Omental fat pad (tissue), 4 donors: ENCODE data around the gene ZNF213. TPM values are rescaled to one million over a fixed set of nuclear protein-coding genes. Genes with fewer than 3 reads are reported as not detected.

Source experiments
- ATAC-seq: fragments of 150-250 bp; one replicate; pipeline ENCODE4 v1.9.1; 2016; ENCODE audit warnings: mild to moderate bottlenecking, moderate library complexity; ENCODE audit not compliant: low FRiP score
- DNase-seq: peaks from one replicate; pipeline ENCODE4 v3.0.0-alpha.2; 2019; ENCODE audit warnings: low spot score
- total RNA-seq, 4 donors: library from RNA; depleted of rRNA; stranded (reverse); fragments of >200 nt; gene quantifications; one replicate each; pipeline ENCODE4 v1.1.0, GENCODE V29; 2016
- TF ChIP-seq, protein P1 (sequence below), 3 donors: fragments of 450-650 bp; IDR thresholded peaks; one replicate each; pipeline ENCODE4 v1.5.1; 2016 to 2017; ENCODE audit warnings: antibody characterized with exemption in 3 of 3, mild to moderate bottlenecking in 3 of 3, moderate library complexity in 2 of 3

Gene ZNF213
- total RNA-seq, 4 donors from 2014 or later: 1.8 to 4.1 (median 3.6) TPM

DNA sequence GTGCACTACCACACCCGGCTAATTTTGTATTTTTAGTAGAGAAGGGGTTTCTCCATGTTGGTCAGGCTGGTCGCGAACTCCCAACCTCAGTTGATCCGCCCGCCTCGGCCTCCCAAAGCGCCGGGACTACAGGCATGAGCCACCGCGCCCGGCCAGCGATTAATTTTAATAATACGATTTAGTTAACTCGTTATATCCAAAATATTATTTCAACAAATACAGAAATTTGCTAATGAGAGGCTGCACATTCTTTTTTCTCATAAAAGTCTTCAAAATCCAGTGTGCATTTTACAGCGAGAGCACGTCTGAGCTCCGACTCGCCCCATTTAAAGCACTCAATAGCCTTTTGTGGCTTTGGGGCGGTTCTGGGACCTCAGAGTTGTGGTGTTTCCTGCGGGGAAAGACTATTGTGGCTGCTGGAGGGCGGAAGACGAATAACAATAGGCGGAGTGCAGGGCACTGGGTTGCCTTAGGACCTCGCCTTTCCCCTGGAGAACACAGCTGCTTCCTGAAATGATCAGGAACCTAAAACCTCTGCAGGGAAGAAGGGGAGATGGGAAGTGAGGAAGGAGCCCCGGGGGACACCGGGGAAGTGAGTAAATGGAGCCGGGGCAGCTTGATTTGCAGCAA, 32.9 kb upstream of the ZNF213 start:
- ATAC-seq (no peak), DNase-seq (no peak)
- TF ChIP-seq, protein P1, sequence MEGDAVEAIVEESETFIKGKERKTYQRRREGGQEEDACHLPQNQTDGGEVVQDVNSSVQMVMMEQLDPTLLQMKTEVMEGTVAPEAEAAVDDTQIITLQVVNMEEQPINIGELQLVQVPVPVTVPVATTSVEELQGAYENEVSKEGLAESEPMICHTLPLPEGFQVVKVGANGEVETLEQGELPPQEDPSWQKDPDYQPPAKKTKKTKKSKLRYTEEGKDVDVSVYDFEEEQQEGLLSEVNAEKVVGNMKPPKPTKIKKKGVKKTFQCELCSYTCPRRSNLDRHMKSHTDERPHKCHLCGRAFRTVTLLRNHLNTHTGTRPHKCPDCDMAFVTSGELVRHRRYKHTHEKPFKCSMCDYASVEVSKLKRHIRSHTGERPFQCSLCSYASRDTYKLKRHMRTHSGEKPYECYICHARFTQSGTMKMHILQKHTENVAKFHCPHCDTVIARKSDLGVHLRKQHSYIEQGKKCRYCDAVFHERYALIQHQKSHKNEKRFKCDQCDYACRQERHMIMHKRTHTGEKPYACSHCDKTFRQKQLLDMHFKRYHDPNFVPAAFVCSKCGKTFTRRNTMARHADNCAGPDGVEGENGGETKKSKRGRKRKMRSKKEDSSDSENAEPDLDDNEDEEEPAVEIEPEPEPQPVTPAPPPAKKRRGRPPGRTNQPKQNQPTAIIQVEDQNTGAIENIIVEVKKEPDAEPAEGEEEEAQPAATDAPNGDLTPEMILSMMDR (IDR thresholded peaks at IDR 0.05): no peak

DNA sequence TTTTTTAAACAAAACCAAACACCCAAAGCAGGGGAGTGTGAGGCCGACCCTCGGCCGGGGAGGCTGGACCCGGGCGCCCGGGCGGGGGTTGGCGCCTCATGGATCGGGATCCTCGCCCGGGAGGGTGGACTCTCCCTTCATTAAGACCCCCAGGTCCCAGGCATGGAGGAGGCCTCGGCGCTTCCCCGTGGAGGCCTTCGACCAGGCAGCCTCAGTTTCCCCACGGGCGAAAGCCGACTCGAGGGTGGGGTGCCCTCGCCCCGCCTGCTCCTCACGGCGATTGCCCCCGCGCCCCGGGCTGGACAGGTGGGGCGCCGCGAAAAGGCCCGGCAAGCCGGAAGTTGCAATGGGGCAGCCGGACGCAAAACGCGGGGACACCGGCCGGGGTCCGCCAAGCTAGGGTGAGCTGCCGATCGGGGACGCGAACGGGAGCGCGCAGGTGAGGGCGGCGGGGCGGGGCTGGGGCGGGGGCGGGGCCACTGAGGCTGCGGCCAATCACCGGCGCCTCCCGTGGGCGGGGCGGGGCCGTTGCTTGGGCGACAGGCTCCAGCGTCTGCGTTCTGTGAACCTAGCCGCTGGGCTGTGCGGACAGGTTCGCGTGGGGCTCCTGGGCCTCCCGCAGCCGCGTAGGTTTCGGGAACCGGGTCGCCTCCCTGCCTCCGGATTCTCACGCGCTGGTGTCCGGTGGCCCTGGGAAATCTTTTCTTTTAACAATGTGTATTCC, 28.5 kb upstream of the ZNF213 start:
- ATAC-seq (peak; percentile 98), DNase-seq (peak; percentile 65)
- TF ChIP-seq, protein P1 (IDR thresholded peaks at IDR 0.05): no peak

DNA sequence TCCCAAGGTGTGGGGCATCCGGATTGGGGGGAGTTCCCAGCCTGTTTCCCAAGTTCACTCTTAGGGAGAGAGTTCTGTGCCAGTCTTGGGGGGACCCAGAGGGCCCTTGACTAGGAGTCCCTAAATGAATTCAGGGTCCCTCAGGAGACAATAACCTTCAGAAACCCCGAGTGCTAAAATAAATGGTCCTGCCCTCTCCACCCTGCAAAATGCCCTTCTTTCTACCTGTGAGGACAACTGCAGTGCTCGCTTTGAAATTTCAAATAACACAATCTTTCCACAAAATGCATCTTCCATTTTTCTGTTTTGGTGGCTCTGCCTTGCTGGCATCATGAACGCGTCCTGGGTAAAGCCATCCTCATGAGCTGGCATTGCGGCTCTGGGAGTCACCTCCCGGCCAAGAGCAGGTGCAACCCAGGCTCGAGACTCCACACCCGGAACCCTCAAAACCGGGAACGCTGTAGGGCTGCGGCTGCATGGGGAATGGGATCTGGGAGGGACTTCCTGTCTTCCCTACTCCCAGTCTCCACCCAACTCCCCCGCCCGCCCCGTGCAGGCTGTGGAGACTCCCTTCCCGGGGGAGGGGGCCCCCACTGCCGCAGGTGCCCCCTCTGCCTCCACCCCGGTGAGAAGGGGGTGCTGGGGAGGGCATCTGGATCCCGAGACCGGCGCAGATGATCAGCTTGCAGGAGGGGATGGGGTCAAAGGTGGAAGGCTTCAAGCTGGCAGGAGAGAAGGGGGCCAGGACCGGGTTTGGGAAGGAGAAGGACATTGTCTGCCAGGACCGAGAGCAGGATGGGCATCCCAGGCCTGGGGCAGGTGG, 22.6 kb upstream of the ZNF213 start, which contains the start of gene ZNF205:
ZNF205 (plus strand) TSS at position 529 of the 823 bp plus-strand sequence. CDS start 845 bp downstream, outside the sequence.
- TF ChIP-seq, protein P1 (IDR thresholded peaks at IDR 0.05): no peak
- peak; percentile 93 for ATAC-seq
- peak; percentile 50 for DNase-seq

DNA sequence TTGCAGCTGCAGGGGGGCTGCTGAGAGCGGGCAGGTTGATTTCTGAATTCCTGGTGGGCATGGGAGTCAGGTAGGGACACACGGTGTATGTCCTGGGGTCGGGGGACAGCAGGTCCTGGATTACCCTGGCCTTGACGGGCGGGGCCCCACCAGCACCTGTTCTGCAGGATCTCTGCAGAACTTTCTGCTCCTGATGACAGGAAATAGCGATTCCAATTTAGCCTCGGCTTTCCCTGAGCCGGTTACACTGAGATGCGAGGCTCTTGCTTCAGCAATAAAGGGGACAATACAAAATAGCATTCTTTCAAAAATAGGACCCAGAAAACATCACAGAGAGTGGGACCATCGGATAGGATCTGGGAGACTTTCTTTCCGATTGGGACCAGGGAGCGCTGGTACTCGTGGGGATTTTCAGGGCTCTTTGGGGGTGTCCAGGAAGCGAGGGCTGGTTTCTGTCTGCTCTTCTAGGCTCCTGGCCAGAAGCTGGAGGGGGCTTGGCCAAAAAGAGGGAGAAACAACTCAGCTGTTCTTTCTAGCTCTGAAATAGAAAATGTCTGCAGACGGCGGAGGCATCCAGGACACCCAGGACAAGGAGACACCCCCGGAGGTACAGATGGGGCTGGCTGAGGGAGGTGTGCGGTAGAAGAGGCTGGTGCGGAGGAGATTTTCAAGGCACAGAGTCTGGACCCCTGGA, 21.8 kb upstream of the ZNF213 start:
- DNase-seq (no peak), ATAC-seq (no peak)
- TF ChIP-seq, protein P1 (IDR thresholded peaks at IDR 0.05): no peak

DNA sequence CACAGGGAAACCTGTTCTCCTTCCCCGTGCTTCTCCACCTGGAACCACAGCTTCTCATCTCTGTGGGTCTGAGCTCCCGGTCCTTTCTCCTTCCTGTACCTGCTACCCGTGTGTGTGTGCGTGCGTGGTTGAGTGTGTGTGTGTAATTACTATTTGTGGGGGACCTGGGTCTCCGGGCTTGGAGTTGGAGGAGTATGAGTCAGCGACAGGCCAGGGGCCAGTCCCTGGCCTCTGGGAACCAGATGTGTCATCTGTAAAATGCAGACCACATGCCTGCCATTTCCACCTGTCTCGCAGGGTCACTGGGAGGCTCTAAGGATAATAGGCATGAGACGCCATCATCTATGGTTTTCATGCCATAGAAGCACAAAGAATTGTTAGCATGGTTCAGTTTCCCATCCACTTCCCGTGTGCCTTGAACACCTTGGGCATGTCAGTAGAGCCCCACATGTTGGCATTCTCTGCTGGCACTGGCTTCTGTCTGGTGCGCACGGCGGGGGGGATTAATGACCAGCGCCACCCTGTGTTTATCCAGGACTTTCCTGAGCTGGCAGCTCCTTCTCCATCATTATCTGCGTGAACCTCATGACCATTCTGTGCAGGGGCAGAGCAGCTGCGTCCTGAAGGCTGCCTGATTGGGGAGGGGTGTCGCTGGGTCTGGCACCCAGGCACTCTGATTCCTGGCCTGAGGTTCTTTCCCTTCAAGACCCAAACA, 20.9 kb upstream of the ZNF213 start:
- TF ChIP-seq, protein P1 (IDR thresholded peaks at IDR 0.05): no peak
- no peak for ATAC-seq
- no peak for DNase-seq

DNA sequence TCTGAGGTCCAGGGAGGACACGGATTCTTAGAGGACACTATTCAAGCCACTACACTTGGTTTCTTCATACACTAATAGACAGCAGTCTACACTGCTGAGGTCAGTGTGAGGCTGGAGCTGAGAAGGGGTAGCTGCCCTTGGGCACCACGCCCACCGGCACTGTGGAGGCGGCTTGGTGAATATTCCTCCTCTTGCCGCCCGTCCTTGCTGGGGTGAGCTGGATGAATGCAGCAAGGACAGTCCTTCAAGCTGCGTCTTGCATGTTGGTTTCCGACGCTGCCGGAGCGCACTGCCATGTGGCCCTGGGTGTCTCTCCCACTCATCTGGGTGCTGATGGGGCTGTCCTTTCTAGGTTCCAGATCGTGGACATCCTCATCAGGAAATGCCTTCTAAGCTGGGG, 19.8 kb upstream of the ZNF213 start:
- TF ChIP-seq, protein P1 (IDR thresholded peaks at IDR 0.05): no peak
- ATAC-seq: no peak
- DNase-seq: no peak
